GM19023 (cell line): ENCODE data around the gene PRUNE2.
"Not testable (repeated sequence)": the region's sequence is repeated elsewhere in the genome, so short reads cannot be mapped to it uniquely, and the experiment has no call there.

Experiments used
- ATAC-seq: cut with Tn5 transposase; IDR thresholded peaks from one replicate; pipeline ENCODE4 v1.9.1; 2021; ENCODE audit warnings: mild to moderate bottlenecking, moderate library complexity; ENCODE audit not compliant: unreplicated experiment

PRUNE2 gene

GRCh38 chr9:76905791-76906646 is at the start of gene PRUNE2:
PRUNE2 (minus strand) TSS chr9:76906114; CDS start chr9:76905963, 151 bp downstream.
- ATAC-seq = no peak

- ATAC-seq = not testable (repeated sequence)
Measured at GRCh38 chr9:76955406-76955805, 49.5 kb upstream of the PRUNE2 start.

- ATAC-seq = no peak
Measured at GRCh38 chr9:76949865-76950264, 44.0 kb upstream of the PRUNE2 start.

GRCh38 chr9:76944011-76944410 is 38.1 kb upstream of the PRUNE2 start:
- ATAC-seq = no peak

GRCh38 chr9:76943054-76943453 is 37.1 kb upstream of the PRUNE2 start:
- no peak for ATAC-seq

- ATAC-seq = no peak
Measured at GRCh38 chr9:76932757-76933156, 26.8 kb upstream of the PRUNE2 start.

- no peak for ATAC-seq
Measured at GRCh38 chr9:76932265-76932664, 26.4 kb upstream of the PRUNE2 start.

- no peak for ATAC-seq
Measured at GRCh38 chr9:76927540-76928240, 21.8 kb upstream of the PRUNE2 start.

GRCh38 chr9:76926846-76927245 is 20.9 kb upstream of the PRUNE2 start:
- ATAC-seq = no peak

GRCh38 chr9:76926324-76926741 is 20.4 kb upstream of the PRUNE2 start:
- no peak for ATAC-seq

- ATAC-seq = no peak
Measured at GRCh38 chr9:76921165-76921564, 15.3 kb upstream of the PRUNE2 start.

GRCh38 chr9:76917299-76917698 is 11.4 kb upstream of the PRUNE2 start:
- no peak for ATAC-seq

GRCh38 chr9:76916231-76916630 is 10.3 kb upstream of the PRUNE2 start:
- ATAC-seq = no peak

- ATAC-seq = no peak
Measured at GRCh38 chr9:76913467-76913866, 7.6 kb upstream of the PRUNE2 start.

GRCh38 chr9:76912636-76913275 is 6.8 kb upstream of the PRUNE2 start:
- ATAC-seq = no peak

GRCh38 chr9:76911971-76912370 is 6.1 kb upstream of the PRUNE2 start:
- ATAC-seq = no peak

GRCh38 chr9:76910861-76911260 is 4.9 kb upstream of the PRUNE2 start:
- no peak for ATAC-seq

- no peak for ATAC-seq
Measured at GRCh38 chr9:76906647-76906975, 697 bp upstream of the PRUNE2 start.

- no peak for ATAC-seq
Measured at GRCh38 chr9:76904661-76905457, 1.1 kb downstream of the PRUNE2 start.

- ATAC-seq = no peak
Measured at GRCh38 chr9:76902395-76902794, 3.5 kb downstream of the PRUNE2 start.

- ATAC-seq = no peak
Measured at GRCh38 chr9:76901801-76902200, 4.1 kb downstream of the PRUNE2 start.
